ENCODE data around the gene SH3D19. TPM values are rescaled to one million over a fixed set of nuclear protein-coding genes. Genes with fewer than 3 reads are reported as not detected.

The SH3D19 gene
- total RNA-seq, 1 donor from 2014 or later, result 121 TPM

DNA sequence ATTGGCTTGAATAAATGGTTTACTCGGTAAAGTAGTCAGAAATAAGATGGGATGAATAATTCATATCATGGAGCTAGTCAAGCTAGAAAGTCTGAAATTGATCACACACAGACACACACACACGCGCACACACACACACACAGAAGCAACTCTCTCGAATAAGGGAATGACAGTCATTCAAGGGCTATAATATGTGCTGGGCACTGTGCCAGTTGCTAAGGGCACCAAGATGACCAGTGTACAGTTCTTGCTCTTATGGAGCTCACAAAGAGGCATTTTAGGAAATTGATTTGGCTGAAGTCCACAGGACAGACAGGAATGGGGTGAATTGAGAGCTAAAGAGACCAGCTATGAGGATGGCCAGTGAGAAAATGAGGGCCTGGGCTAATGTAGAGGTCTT is 34.2 kb upstream of the SH3D19 start:
- intact Hi-C loops (cut with micrococcal nuclease), result no loop called here
- TF ChIP-seq, protein P1, sequence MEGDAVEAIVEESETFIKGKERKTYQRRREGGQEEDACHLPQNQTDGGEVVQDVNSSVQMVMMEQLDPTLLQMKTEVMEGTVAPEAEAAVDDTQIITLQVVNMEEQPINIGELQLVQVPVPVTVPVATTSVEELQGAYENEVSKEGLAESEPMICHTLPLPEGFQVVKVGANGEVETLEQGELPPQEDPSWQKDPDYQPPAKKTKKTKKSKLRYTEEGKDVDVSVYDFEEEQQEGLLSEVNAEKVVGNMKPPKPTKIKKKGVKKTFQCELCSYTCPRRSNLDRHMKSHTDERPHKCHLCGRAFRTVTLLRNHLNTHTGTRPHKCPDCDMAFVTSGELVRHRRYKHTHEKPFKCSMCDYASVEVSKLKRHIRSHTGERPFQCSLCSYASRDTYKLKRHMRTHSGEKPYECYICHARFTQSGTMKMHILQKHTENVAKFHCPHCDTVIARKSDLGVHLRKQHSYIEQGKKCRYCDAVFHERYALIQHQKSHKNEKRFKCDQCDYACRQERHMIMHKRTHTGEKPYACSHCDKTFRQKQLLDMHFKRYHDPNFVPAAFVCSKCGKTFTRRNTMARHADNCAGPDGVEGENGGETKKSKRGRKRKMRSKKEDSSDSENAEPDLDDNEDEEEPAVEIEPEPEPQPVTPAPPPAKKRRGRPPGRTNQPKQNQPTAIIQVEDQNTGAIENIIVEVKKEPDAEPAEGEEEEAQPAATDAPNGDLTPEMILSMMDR (IDR thresholded peaks at IDR 0.05; ENCODE audit: borderline replicate concordance), result no peak
- no peak overlapping the region for H3K4me3 ChIP-seq
- no peak for DNase-seq
- H3K36me3 ChIP-seq, result no peaks in the 10 kb centered on the region
- no peaks in the 10 kb centered on the region for H3K9me3 ChIP-seq (replicated peaks)
- H3K4me1 ChIP-seq, result no peaks in the 10 kb centered on the region
- H3K27ac ChIP-seq (replicated peaks), result no peak overlapping the region
- no peaks in the 10 kb centered on the region for H3K27me3 ChIP-seq (ENCODE audit: low read depth)

DNA sequence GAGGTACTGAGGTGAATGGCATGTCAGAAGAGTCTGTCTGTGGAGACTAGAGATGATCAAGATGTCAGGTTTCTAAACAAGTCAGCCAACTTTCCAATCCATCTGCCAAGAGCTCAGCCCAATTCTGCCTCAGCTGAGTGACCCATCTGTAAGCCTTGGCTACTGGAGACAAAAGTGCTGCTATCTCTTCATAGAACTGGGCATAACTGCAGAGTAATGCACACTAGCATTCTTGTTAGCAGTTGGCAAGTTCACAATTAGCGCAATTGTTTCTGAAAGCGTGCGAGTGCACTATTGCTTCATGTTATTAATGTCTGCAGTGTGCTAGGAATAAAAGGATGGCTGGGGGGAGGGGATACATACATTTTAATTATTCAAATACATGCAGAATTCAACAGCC is 32.9 kb upstream of the SH3D19 start:
- TF ChIP-seq, protein P1 (IDR thresholded peaks at IDR 0.05; ENCODE audit: borderline replicate concordance), result no peak
- no peak for DNase-seq
- no peaks in the 10 kb centered on the region for H3K9me3 ChIP-seq (replicated peaks)
- H3K27ac ChIP-seq (replicated peaks), result no peak overlapping the region
- H3K27me3 ChIP-seq (ENCODE audit: low read depth), result no peaks in the 10 kb centered on the region
- no peaks in the 10 kb centered on the region for H3K4me1 ChIP-seq
- no peak overlapping the region for H3K4me3 ChIP-seq
- intact Hi-C loops (cut with micrococcal nuclease), result no loop called here
- H3K36me3 ChIP-seq, result no peaks in the 10 kb centered on the region

DNA sequence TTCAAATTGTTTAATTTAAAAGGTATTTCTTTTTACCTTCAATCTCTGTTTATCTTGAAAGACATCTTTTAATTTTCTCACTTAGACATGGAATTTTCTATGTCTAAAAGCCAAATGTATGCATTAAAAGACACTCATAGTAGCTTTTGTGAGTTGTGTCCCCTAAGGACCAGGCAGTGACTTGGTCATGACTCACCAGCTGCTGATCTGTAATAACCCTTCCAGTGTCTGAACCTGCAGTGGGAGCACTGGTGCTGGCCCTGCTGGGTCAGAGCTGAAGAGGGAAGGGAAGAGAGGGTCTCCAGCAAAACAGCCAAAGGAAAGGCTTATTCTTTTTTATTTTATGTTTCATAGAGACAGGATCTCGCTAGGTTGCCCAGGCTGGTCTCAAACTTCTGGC is 31.1 kb upstream of the SH3D19 start:
- H3K27ac ChIP-seq (replicated peaks), result no peak overlapping the region
- H3K36me3 ChIP-seq, result no peaks in the 10 kb centered on the region
- intact Hi-C loops (cut with micrococcal nuclease), result no loop called here
- H3K4me3 ChIP-seq, result no peak overlapping the region
- no peaks in the 10 kb centered on the region for H3K4me1 ChIP-seq
- no peaks in the 10 kb centered on the region for H3K27me3 ChIP-seq (ENCODE audit: low read depth)
- no peaks in the 10 kb centered on the region for H3K9me3 ChIP-seq (replicated peaks)
- TF ChIP-seq, protein P1 (IDR thresholded peaks at IDR 0.05; ENCODE audit: borderline replicate concordance), result no peak
- DNase-seq, result no peak

DNA sequence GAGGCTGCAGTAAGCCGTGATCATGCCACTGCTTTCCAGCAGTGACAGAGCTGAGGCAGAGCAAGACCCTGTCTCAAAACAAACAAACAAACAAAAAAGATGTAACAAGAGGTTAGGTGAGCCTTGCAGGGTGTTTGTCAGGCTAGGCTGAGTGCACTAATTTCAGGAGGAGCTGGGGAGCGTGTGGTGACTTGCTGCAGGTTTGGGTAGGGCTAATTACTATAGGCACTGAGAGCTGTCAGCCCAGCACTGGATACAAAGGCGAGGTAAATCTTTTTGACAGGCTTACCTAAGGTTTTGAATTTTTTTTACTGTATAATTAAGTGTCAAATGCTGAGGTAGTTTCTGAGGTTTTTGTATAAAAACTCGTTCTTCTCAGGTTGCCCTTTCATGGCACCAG is 29.8 kb upstream of the SH3D19 start:
- Histone ChIP-seq H3K27me3 (ENCODE audit: low read depth) (no peaks in the 10 kb centered on the region), H3K4me1 (no peaks in the 10 kb centered on the region), H3K27ac (replicated peaks) (no peak overlapping the region), H3K36me3 (no peaks in the 10 kb centered on the region), H3K9me3 (replicated peaks) (no peaks in the 10 kb centered on the region), H3K4me3 (no peak overlapping the region)
- TF ChIP-seq, protein P1 (IDR thresholded peaks at IDR 0.05; ENCODE audit: borderline replicate concordance), result no peak
- no peak for DNase-seq
- intact Hi-C loops (cut with micrococcal nuclease), result no loop called here

DNA sequence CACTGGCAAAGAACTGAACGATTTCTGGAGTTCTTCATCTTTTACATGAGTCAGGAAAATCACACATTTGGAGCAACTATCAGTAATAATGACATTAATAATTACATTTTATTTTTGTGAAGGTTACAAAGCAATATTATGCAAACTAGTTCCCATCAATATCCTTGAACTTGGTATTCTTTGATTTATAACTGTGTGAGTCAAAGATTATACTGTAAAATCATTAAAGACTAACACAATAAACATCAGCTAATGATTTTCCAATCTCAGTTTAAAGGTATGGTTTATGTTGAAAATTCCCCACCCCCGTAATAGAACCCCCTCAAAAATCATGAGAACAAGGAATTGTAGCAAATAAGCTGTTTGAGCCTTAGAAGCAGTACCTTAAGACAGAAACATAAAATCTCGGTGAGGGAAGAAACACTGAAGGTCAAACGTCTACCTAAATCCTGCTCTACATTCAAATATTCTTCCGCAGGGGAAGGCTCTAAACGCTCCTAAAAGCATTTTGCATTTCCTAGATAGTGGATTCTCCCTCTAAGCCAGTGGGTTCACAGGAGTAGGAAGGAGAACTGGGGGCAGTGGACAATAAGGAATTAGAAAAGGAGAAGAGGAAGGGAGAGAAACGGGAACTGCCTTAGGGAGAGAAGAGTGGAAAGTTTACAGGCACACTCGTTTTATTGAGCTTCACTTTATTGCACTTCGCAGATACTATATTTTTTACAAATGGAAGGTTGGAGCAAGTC is 22.3 kb upstream of the SH3D19 start:
- intact Hi-C loops (cut with micrococcal nuclease), result no loop called here
- Histone ChIP-seq H3K27ac (replicated peaks) (no peak overlapping the region), H3K4me1 (no peaks in the 10 kb centered on the region), H3K36me3 (no peaks in the 10 kb centered on the region), H3K27me3 (ENCODE audit: low read depth) (no peaks in the 10 kb centered on the region), H3K9me3 (replicated peaks) (no peaks in the 10 kb centered on the region), H3K4me3 (no peak overlapping the region)
- no peak for DNase-seq
- TF ChIP-seq, protein P1 (IDR thresholded peaks at IDR 0.05; ENCODE audit: borderline replicate concordance), result no peak
